HepG2 (cell line): ENCODE results near the gene P2RY12. TPM values are rescaled to one million over a fixed set of nuclear protein-coding genes. Genes with fewer than 3 reads are reported as not detected.

Experiments used
- AHDC1 ChIP-seq: sonication (generic); formaldehyde crosslinking; IDR thresholded peaks from 2 replicates; pipeline ENCODE4 v1.5.1; 2020; ENCODE audit warnings: mild to moderate bottlenecking, missing genetic modification reagents, borderline replicate concordance
- ATF7 ChIP-seq, 2 experiments: fragments of 450-650 bp in 1 of 2; sonication (generic) in 1 of 2; formaldehyde crosslinking in 1 of 2; IDR thresholded peaks; 2 replicates each; pipeline versions ENCODE4 v1.4.0 to v1.6.1; 2016 to 2020; ENCODE audit warnings: antibody characterized with exemption in 1 of 2, mild to moderate bottlenecking in 1 of 2, missing genetic modification reagents in 1 of 2
- BORCS8-MEF2B ChIP-seq: sonication (generic); formaldehyde crosslinking; IDR thresholded peaks from 2 replicates; pipeline ENCODE4 v1.8.0; 2022; ENCODE audit warnings: mild to moderate bottlenecking, missing genetic modification reagents
- GATAD2A ChIP-seq: IDR thresholded peaks from 2 replicates; pipeline ENCODE4 v1.6.1; 2016
- HDAC1 ChIP-seq: sonication (generic); formaldehyde crosslinking; IDR thresholded peaks from 2 replicates; pipeline ENCODE4 v1.5.1; 2020; ENCODE audit warnings: mild to moderate bottlenecking, missing genetic modification reagents
- KLF16 ChIP-seq, 2 experiments: sonication (generic) in 1 of 2; formaldehyde crosslinking in 1 of 2; IDR thresholded peaks; 2 replicates each; pipeline versions ENCODE4 v1.6.1 to v1.8.0; 2016 to 2023; ENCODE audit warnings: missing genetic modification reagents in 2 of 2, missing compliant biosample characterization in 1 of 2
- MAX ChIP-seq: IDR thresholded peaks from 2 replicates; pipeline ENCODE4 v1.6.1; 2012; ENCODE audit warnings: inconsistent platforms
- PCBP2 ChIP-seq: fragments of 200-400 bp; formaldehyde crosslinking; optimal IDR thresholded peaks from 2 replicates; pipeline ENCODE3; 2018; ENCODE audit warnings: low read length, low read depth; ENCODE audit not compliant: poor library complexity, severe bottlenecking
- RBM22 ChIP-seq: fragments of 200-400 bp; formaldehyde crosslinking; optimal IDR thresholded peaks from 2 replicates; pipeline ENCODE3; 2017; ENCODE audit warnings: mild to moderate bottlenecking, low read length, moderate library complexity
- RBM39 ChIP-seq: fragments of 200-400 bp; formaldehyde crosslinking; IDR thresholded peaks from one replicate; pipeline ENCODE4 v1.6.1; 2018; ENCODE audit warnings: antibody characterized with exemption, mild to moderate bottlenecking, low read depth, low read length; ENCODE audit not compliant: poor library complexity, severe bottlenecking
- SNRNP70 ChIP-seq: fragments of 200-400 bp; formaldehyde crosslinking; IDR thresholded peaks from 2 replicates; pipeline ENCODE4 v1.6.1; 2017; ENCODE audit warnings: mild to moderate bottlenecking, low read depth, low read length, moderate library complexity
- SYNCRIP ChIP-seq: fragments of 200-400 bp; formaldehyde crosslinking; IDR thresholded peaks from 2 replicates; pipeline ENCODE4 v1.6.1; 2018; ENCODE audit warnings: mild to moderate bottlenecking, low read depth, low read length; ENCODE audit not compliant: insufficient read depth
- TBX2 ChIP-seq: sonication (generic); formaldehyde crosslinking; IDR thresholded peaks from 2 replicates; pipeline ENCODE4 v1.5.0; 2020; ENCODE audit warnings: missing genetic modification reagents, mild to moderate bottlenecking, borderline replicate concordance
- ZBTB34 ChIP-seq: sonication (generic); formaldehyde crosslinking; IDR thresholded peaks from 2 replicates; pipeline ENCODE4 v1.8.0; 2022; ENCODE audit warnings: mild to moderate bottlenecking, missing genetic modification reagents
- ZFP91 ChIP-seq: sonication (generic); formaldehyde crosslinking; IDR thresholded peaks from 2 replicates; pipeline ENCODE4 v1.9.0; 2022; ENCODE audit warnings: missing genetic modification reagents, mild to moderate bottlenecking, borderline replicate concordance
- ZNF598 ChIP-seq: sonication (generic); formaldehyde crosslinking; IDR thresholded peaks from 2 replicates; pipeline ENCODE4 v1.5.1; 2020; ENCODE audit warnings: mild to moderate bottlenecking, missing genetic modification reagents, borderline replicate concordance
- polyA plus RNA-seq, 8 experiments: library from polyadenylated mRNA; depleted of rRNA in 3 of 8; stranded (reverse) in 7 of 8; unstranded in 1 of 8; fragments of >200 nt; fragmentation: Illumina TruSeq in 4 of 8; extraction: Trizol in 4 of 8; gene quantifications; 2 replicates each; pipeline versions ENCODE4 v1.2.1 to v1.2.3, GENCODE V29; 2011 to 2016; ENCODE audit warnings: low read depth in 4 of 8, missing spikeins in 1 of 8, mixed read lengths in 1 of 8; ENCODE audit not compliant: insufficient read depth in 1 of 8
- total RNA-seq, 5 experiments: library from RNA; depleted of rRNA; stranded (reverse); fragments of >200 nt; fragmentation: Illumina TruSeq; extraction: Trizol; gene quantifications; 2 replicates each; pipeline ENCODE4 v1.2.3, GENCODE V29; 2016; ENCODE audit warnings: low read depth in 1 of 5
- TF ChIP-seq, protein P1 (sequence below): sonication (generic); formaldehyde crosslinking; IDR thresholded peaks from 2 replicates; pipeline ENCODE4 v1.5.1; 2020; ENCODE audit warnings: mild to moderate bottlenecking, moderate library complexity, missing genetic modification reagents

Gene P2RY12
- total and polyA plus RNA-seq, 2 of the 13 experiments (the other 11 are each of a cell fraction or from before 2014, with no cell fraction given), result not detected

GRCh38 chr3:151305060-151305774, 79.3 kb downstream of the P2RY12 start (continued):
- TF ChIP-seq AHDC1 (CRISPR knock-in tag) (no peak), HDAC1 (CRISPR knock-in tag) (no peak), GATAD2A (peak; percentile 40; the same call in 1 of the 2 replicates), SYNCRIP (no peak), MAX (no peak), BORCS8-MEF2B (no peak), SNRNP70 (no peak), TBX2 (CRISPR knock-in tag) (peak; percentile 23; the same call in 1 of the 2 replicates), ZBTB34 (CRISPR knock-in tag) (no peak), RBM39 (no peak), PCBP2 (no peak), ZNF598 (CRISPR knock-in tag) (no peak), RBM22 (no peak), ATF7 (IDR thresholded peaks at IDR 0.05) (no peak), ATF7 (CRISPR knock-in tag; IDR thresholded peaks at IDR 0.05) (no peak), ZFP91 (CRISPR knock-in tag) (no peak), KLF16 (CRISPR knock-in tag; IDR thresholded peaks at IDR 0.05) (no peak)
- TF ChIP-seq, protein P1, sequence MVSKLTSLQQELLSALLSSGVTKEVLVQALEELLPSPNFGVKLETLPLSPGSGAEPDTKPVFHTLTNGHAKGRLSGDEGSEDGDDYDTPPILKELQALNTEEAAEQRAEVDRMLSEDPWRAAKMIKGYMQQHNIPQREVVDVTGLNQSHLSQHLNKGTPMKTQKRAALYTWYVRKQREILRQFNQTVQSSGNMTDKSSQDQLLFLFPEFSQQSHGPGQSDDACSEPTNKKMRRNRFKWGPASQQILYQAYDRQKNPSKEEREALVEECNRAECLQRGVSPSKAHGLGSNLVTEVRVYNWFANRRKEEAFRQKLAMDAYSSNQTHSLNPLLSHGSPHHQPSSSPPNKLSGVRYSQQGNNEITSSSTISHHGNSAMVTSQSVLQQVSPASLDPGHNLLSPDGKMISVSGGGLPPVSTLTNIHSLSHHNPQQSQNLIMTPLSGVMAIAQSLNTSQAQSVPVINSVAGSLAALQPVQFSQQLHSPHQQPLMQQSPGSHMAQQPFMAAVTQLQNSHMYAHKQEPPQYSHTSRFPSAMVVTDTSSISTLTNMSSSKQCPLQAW, result no peak
